Measurements from ENCODE around the gene REG4.

GRCh38 chr1:119806489-119806888 lies 4.8 kb downstream of the REG4 start:
- TF ChIP-seq, protein P1, sequence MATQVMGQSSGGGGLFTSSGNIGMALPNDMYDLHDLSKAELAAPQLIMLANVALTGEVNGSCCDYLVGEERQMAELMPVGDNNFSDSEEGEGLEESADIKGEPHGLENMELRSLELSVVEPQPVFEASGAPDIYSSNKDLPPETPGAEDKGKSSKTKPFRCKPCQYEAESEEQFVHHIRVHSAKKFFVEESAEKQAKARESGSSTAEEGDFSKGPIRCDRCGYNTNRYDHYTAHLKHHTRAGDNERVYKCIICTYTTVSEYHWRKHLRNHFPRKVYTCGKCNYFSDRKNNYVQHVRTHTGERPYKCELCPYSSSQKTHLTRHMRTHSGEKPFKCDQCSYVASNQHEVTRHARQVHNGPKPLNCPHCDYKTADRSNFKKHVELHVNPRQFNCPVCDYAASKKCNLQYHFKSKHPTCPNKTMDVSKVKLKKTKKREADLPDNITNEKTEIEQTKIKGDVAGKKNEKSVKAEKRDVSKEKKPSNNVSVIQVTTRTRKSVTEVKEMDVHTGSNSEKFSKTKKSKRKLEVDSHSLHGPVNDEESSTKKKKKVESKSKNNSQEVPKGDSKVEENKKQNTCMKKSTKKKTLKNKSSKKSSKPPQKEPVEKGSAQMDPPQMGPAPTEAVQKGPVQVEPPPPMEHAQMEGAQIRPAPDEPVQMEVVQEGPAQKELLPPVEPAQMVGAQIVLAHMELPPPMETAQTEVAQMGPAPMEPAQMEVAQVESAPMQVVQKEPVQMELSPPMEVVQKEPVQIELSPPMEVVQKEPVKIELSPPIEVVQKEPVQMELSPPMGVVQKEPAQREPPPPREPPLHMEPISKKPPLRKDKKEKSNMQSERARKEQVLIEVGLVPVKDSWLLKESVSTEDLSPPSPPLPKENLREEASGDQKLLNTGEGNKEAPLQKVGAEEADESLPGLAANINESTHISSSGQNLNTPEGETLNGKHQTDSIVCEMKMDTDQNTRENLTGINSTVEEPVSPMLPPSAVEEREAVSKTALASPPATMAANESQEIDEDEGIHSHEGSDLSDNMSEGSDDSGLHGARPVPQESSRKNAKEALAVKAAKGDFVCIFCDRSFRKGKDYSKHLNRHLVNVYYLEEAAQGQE (IDR thresholded peaks at IDR 0.05; ENCODE audit: low read depth), result no peak
- TF ChIP-seq FOSL1 (IDR thresholded peaks at IDR 0.05; ENCODE audit: low read depth) (no peak), EZH2 (IDR thresholded peaks at IDR 0.05) (no peak), CTCF (IDR thresholded peaks at IDR 0.05 in 2 of 3, conservative IDR thresholded peaks at IDR 0.05 in 1 of 3; ENCODE audit: borderline replicate concordance in 1 of 3, insufficient read depth in 1 of 3, low read depth in 2 of 3, low read length in 2 of 3) (no peak), EZH2phosphoT487 (IDR thresholded peaks at IDR 0.05; ENCODE audit: borderline replicate concordance) (no peak), POLR2A (IDR thresholded peaks at IDR 0.05; ENCODE audit: borderline replicate concordance, extremely low read depth, insufficient read depth, insufficient read length) (no peak), RAD21 (IDR thresholded peaks at IDR 0.05; ENCODE audit: low read depth) (no peak), POLR2AphosphoS5 (IDR thresholded peaks at IDR 0.05; ENCODE audit: low read depth, low read length) (no peak), SP1 (IDR thresholded peaks at IDR 0.05; ENCODE audit: low read depth) (no peak), SIN3A (IDR thresholded peaks at IDR 0.05; ENCODE audit: low read depth) (no peak), JUND (IDR thresholded peaks at IDR 0.05) (no peak)

Data from HCT116 (cell line).